ENCODE measurements around the gene SGK1. TPM values are rescaled to one million over a fixed set of nuclear protein-coding genes. Genes with fewer than 3 reads are reported as not detected.

The SGK1 gene
- total and polyA plus RNA-seq, 4 donors = 68.9 to 299 (median 148) TPM

DNA sequence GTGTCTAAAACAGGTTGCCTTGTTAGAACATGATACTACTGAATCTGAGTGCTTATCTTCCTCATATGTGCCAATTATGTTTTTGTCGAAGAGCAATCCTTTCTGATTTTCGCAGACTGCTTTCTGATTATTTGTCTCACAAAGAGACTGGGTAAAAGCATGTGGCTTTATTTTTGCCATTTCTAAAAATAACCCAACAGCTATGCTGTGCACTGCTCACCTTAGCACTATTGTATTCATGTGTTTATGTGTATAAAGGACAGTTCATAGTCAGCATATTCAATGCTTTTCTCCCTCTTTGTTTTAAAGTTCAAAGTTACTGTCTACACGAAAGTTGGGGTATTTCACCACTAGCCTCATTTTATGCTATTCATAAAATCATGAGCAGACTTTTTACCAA is 127.0 kb downstream of the SGK1 start:
- Histone ChIP-seq H3K9ac (ENCODE audit: insufficient read depth in 1 of 2, low read length in 2 of 2) (no peak overlapping the region), H3K4me3 (no peak overlapping the region), H3K4me1 (ENCODE audit: control insufficient read depth in 5 of 5, insufficient read depth in 5 of 5, low read length in 5 of 5) (peaks cover 0 to 4% (median 0%) of the 10 kb centered on the region in 5 donors), H3K36me3 (ENCODE audit: control insufficient read depth in 4 of 4, insufficient read depth in 4 of 4, low read length in 4 of 4) (no peaks in the 10 kb centered on the region), H3K27ac (ENCODE audit: low read depth in 1 of 2, low read length in 1 of 2) (no peak overlapping the region), H3K9me3 (ENCODE audit: control insufficient read depth in 4 of 4, insufficient read depth in 3 of 4, low read length in 3 of 4) (no peaks in the 10 kb centered on the region), H3K27me3 (ENCODE audit: control insufficient read depth in 3 of 3, insufficient read depth in 3 of 3, low read length in 2 of 3) (no peaks in the 10 kb centered on the region)
- DNase-seq = no peak
- WGBS, 2 donors = 86% methylated on average over 3 of the region's 3 CpGs
- TF ChIP-seq, protein P1, sequence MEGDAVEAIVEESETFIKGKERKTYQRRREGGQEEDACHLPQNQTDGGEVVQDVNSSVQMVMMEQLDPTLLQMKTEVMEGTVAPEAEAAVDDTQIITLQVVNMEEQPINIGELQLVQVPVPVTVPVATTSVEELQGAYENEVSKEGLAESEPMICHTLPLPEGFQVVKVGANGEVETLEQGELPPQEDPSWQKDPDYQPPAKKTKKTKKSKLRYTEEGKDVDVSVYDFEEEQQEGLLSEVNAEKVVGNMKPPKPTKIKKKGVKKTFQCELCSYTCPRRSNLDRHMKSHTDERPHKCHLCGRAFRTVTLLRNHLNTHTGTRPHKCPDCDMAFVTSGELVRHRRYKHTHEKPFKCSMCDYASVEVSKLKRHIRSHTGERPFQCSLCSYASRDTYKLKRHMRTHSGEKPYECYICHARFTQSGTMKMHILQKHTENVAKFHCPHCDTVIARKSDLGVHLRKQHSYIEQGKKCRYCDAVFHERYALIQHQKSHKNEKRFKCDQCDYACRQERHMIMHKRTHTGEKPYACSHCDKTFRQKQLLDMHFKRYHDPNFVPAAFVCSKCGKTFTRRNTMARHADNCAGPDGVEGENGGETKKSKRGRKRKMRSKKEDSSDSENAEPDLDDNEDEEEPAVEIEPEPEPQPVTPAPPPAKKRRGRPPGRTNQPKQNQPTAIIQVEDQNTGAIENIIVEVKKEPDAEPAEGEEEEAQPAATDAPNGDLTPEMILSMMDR (IDR thresholded peaks at IDR 0.05; ENCODE audit: control extremely low read depth, extremely low read depth) = no peak
- ATAC-seq (ENCODE audit: insufficient read depth, low FRiP score) = no peak

DNA sequence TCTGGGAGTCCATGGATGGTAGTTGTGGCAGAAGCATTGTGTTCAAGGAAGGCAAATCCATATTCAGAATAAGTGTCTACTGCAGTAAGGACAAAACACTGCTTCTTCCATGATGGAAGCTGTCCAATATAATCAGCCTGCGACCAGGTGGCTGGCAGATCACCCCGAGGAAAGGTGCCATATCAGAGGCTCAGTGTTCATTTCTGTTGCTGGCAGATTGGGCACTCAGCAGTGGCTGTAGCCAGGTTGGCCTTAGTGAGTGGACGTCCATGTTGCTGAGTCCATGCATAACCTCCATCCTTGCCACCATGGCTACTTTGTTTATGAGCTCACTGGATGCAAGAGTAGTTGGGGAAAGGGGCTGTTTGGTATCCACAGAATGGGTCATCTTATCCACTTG is 130.2 kb downstream of the SGK1 start:
- 95 to 96% methylated on average over 3 of the region's 3 CpGs for WGBS, 2 donors
- H3K4me1 ChIP-seq (ENCODE audit: control insufficient read depth in 5 of 5, insufficient read depth in 5 of 5, low read length in 5 of 5) = peaks cover 0 to 3% (median 0%) of the 10 kb centered on the region in 5 donors
- ATAC-seq (ENCODE audit: insufficient read depth, low FRiP score) (no peak), DNase-seq (no peak)
- no peaks in the 10 kb centered on the region for H3K27me3 ChIP-seq (ENCODE audit: control insufficient read depth in 3 of 3, insufficient read depth in 3 of 3, low read length in 2 of 3)
- H3K36me3 ChIP-seq (ENCODE audit: control insufficient read depth in 4 of 4, insufficient read depth in 4 of 4, low read length in 4 of 4) = no peaks in the 10 kb centered on the region
- H3K4me3 ChIP-seq = no peak overlapping the region
- TF ChIP-seq, protein P1 (IDR thresholded peaks at IDR 0.05; ENCODE audit: control extremely low read depth, extremely low read depth) = no peak
- no peak overlapping the region for H3K27ac ChIP-seq (ENCODE audit: low read depth in 1 of 2, low read length in 1 of 2)
- H3K9me3 ChIP-seq (ENCODE audit: control insufficient read depth in 4 of 4, insufficient read depth in 3 of 4, low read length in 3 of 4) = peaks cover 0 to 2% (median 0%) of the 10 kb centered on the region in 4 donors
- no peak overlapping the region for H3K9ac ChIP-seq (ENCODE audit: insufficient read depth in 1 of 2, low read length in 2 of 2)

GRCh38 chr6:134187154-134187553 is 130.8 kb downstream of the SGK1 start:
- peaks cover 0 to 2% (median 0%) of the 10 kb centered on the region in 4 donors for H3K9me3 ChIP-seq (ENCODE audit: control insufficient read depth in 4 of 4, insufficient read depth in 3 of 4, low read length in 3 of 4)
- no peak for DNase-seq
- 57 to 89% methylated on average over 2 of the region's 2 CpGs for WGBS, 2 donors
- no peaks in the 10 kb centered on the region for H3K36me3 ChIP-seq (ENCODE audit: control insufficient read depth in 4 of 4, insufficient read depth in 4 of 4, low read length in 4 of 4)
- no peak overlapping the region for H3K4me3 ChIP-seq
- no peaks in the 10 kb centered on the region for H3K27me3 ChIP-seq (ENCODE audit: control insufficient read depth in 3 of 3, insufficient read depth in 3 of 3, low read length in 2 of 3)
- peaks cover 0 to 3% (median 0%) of the 10 kb centered on the region in 5 donors for H3K4me1 ChIP-seq (ENCODE audit: control insufficient read depth in 5 of 5, insufficient read depth in 5 of 5, low read length in 5 of 5)
- no peak overlapping the region for H3K9ac ChIP-seq (ENCODE audit: insufficient read depth in 1 of 2, low read length in 2 of 2)
- TF ChIP-seq, protein P1 (IDR thresholded peaks at IDR 0.05; ENCODE audit: control extremely low read depth, extremely low read depth) = no peak
- no peak for ATAC-seq (ENCODE audit: insufficient read depth, low FRiP score)
- no peak overlapping the region for H3K27ac ChIP-seq (ENCODE audit: low read depth in 1 of 2, low read length in 1 of 2)

- TF ChIP-seq, protein P1 (IDR thresholded peaks at IDR 0.05; ENCODE audit: control extremely low read depth, extremely low read depth) = no peak
- ATAC-seq (ENCODE audit: insufficient read depth, low FRiP score) (no peak), DNase-seq (no peak)
- Histone ChIP-seq H3K36me3 (ENCODE audit: control insufficient read depth in 4 of 4, insufficient read depth in 4 of 4, low read length in 4 of 4) (no peaks in the 10 kb centered on the region), H3K4me3 (no peak overlapping the region), H3K27me3 (ENCODE audit: control insufficient read depth in 3 of 3, insufficient read depth in 3 of 3, low read length in 2 of 3) (no peaks in the 10 kb centered on the region), H3K9ac (ENCODE audit: insufficient read depth in 1 of 2, low read length in 2 of 2) (no peak overlapping the region), H3K27ac (ENCODE audit: low read depth in 1 of 2, low read length in 1 of 2) (no peak overlapping the region), H3K9me3 (ENCODE audit: control insufficient read depth in 4 of 4, insufficient read depth in 3 of 4, low read length in 3 of 4) (peaks cover 0 to 2% (median 0%) of the 10 kb centered on the region in 4 donors), H3K4me1 (ENCODE audit: control insufficient read depth in 5 of 5, insufficient read depth in 5 of 5, low read length in 5 of 5) (peaks cover 0 to 3% (median 0%) of the 10 kb centered on the region in 5 donors)
- WGBS, 2 donors = 83 to 91% methylated on average over 2 of the region's 2 CpGs
Measured at GRCh38 chr6:134186355-134186754, 131.6 kb downstream of the SGK1 start.

All from lung (tissue), 12 donors.